Neuronal stem cell (in vitro differentiated cells): ENCODE data around the gene PCDHB8. TPM values are rescaled to one million over a fixed set of nuclear protein-coding genes. Genes with fewer than 3 reads are reported as not detected.
"Not testable (repeated sequence)": the region's sequence is repeated elsewhere in the genome, so short reads cannot be mapped to it uniquely, and the experiment has no call there.

Experiments
- DNase-seq: peaks from one replicate; pipeline ENCODE4 v3.0.0-alpha.2; 2013; ENCODE audit warnings: low spot score
- H2AFZ ChIP-seq: one replicate; pipeline ENCODE4 v1.6.1; 2013; ENCODE audit warnings: mild to moderate bottlenecking, low read length, inconsistent platforms
- H2AK5ac ChIP-seq: 2 replicates; pipeline ENCODE4 v1.6.1; 2013; ENCODE audit warnings: low read depth, mild to moderate bottlenecking, inconsistent platforms, low read length, moderate library complexity, mixed read lengths
- H2BK120ac ChIP-seq: 2 replicates; pipeline ENCODE4 v1.6.1; 2013; ENCODE audit warnings: low read depth, mild to moderate bottlenecking, inconsistent platforms, low read length, moderate library complexity, mixed read lengths
- H2BK12ac ChIP-seq: one replicate; pipeline ENCODE4 v1.6.1; 2013; ENCODE audit warnings: low read length, inconsistent platforms
- H2BK15ac ChIP-seq: 2 replicates; pipeline ENCODE4 v1.6.1; 2013; ENCODE audit warnings: mild to moderate bottlenecking, low read length, inconsistent platforms, mixed read lengths
- H2BK5ac ChIP-seq: one replicate; pipeline ENCODE4 v1.6.1; 2013; ENCODE audit warnings: inconsistent platforms, mild to moderate bottlenecking, low read length, moderate library complexity
- H3K14ac ChIP-seq: one replicate; pipeline ENCODE4 v1.6.1; 2013; ENCODE audit warnings: low read length, inconsistent platforms
- H3K18ac ChIP-seq: 2 replicates; pipeline ENCODE4 v1.6.1; 2013; ENCODE audit warnings: low read length, inconsistent platforms
- H3K23ac ChIP-seq: 2 replicates; pipeline ENCODE4 v1.6.1; 2013; ENCODE audit warnings: low read depth, mild to moderate bottlenecking, mixed read lengths, low read length, inconsistent platforms; ENCODE audit not compliant: poor library complexity
- H3K27ac ChIP-seq: replicated peaks from 3 replicates; pipeline ENCODE4 v1.5.1; 2013; ENCODE audit warnings: low read length, inconsistent platforms
- H3K27me3 ChIP-seq, 3 experiments: 2 replicates each; pipeline ENCODE4 v1.6.1; 2013; ENCODE audit warnings: low read length in 3 of 3, mild to moderate bottlenecking in 2 of 3, inconsistent platforms in 1 of 3, low read depth in 1 of 3, mixed read lengths in 1 of 3, moderate library complexity in 1 of 3; ENCODE audit not compliant: control insufficient read depth in 3 of 3, insufficient read depth in 3 of 3
- H3K36me3 ChIP-seq, 2 donors: replicated peaks in 1 of 2; 2 replicates each; pipeline ENCODE4 v1.6.1; 2013; ENCODE audit warnings: low read length in 2 of 2; ENCODE audit not compliant: control insufficient read depth in 2 of 2, insufficient read depth in 2 of 2
- H3K4ac ChIP-seq: 2 replicates; pipeline ENCODE4 v1.6.1; 2013; ENCODE audit warnings: inconsistent platforms, mild to moderate bottlenecking, low read length, moderate library complexity
- H3K4me1 ChIP-seq, 2 donors: 1 replicate in 1 of 2; 2 replicates in 1 of 2; pipeline ENCODE4 v1.6.1; 2013; ENCODE audit warnings: low read length in 2 of 2, low read depth in 1 of 2; ENCODE audit not compliant: control insufficient read depth in 2 of 2, insufficient read depth in 1 of 2
- H3K4me2 ChIP-seq: one replicate; pipeline ENCODE4 v1.6.1; 2013; ENCODE audit warnings: mild to moderate bottlenecking, low read length, inconsistent platforms; ENCODE audit not compliant: insufficient read depth, poor library complexity, severe bottlenecking
- H3K4me3 ChIP-seq, 2 donors: 2 replicates each; pipeline ENCODE4 v1.5.1; 2013; ENCODE audit warnings: low read length in 2 of 2, mild to moderate bottlenecking in 2 of 2, inconsistent platforms in 1 of 2, moderate library complexity in 1 of 2
- H3K79me1 ChIP-seq: one replicate; pipeline ENCODE4 v1.6.1; 2013; ENCODE audit warnings: low read depth, mild to moderate bottlenecking, inconsistent platforms, low read length, moderate library complexity
- H3K9ac ChIP-seq: one replicate; pipeline ENCODE4 v1.6.1; 2013; ENCODE audit warnings: mild to moderate bottlenecking, low read depth, low read length, inconsistent platforms; ENCODE audit not compliant: poor library complexity
- H3K9me3 ChIP-seq, 2 donors: replicated peaks in 1 of 2; 2 replicates each; pipeline versions ENCODE3 to v1.6.1; 2013; ENCODE audit warnings: low read length in 2 of 2, mild to moderate bottlenecking in 2 of 2, inconsistent platforms in 1 of 2, low read depth in 1 of 2, mixed read lengths in 1 of 2, moderate library complexity in 1 of 2; ENCODE audit not compliant: control insufficient read depth in 2 of 2, insufficient read depth in 1 of 2
- H4K8ac ChIP-seq: one replicate; pipeline ENCODE4 v1.6.1; 2013; ENCODE audit warnings: low read depth, mild to moderate bottlenecking, inconsistent platforms, low read length, moderate library complexity
- H4K91ac ChIP-seq: one replicate; pipeline ENCODE4 v1.6.1; 2013; ENCODE audit warnings: low read length, low read depth, mild to moderate bottlenecking, inconsistent platforms; ENCODE audit not compliant: poor library complexity
- WGBS, 2 donors: extraction: QIAGEN DNeasy Blood & Tissue Kit; methylation state at CpG; one replicate each; pipeline ENCODE4 v1.1.7; 2013; ENCODE audit warnings: missing lambda C conversion rate in 2 of 2, mixed read lengths in 1 of 2; ENCODE audit not compliant: insufficient read length in 2 of 2, insufficient replicate concordance in 1 of 2; ENCODE audit errors: extremely low coverage in 2 of 2; 5-methylcytosine and 5-hydroxymethylcytosine counted together
- polyA plus RNA-seq, 2 experiments: library from polyadenylated mRNA; stranded (reverse); fragments of 200-250 nt; gene quantifications; one replicate each; pipeline ENCODE4 v1.2.3, GENCODE V29; 2013

The PCDHB8 gene
- polyA plus RNA-seq (2013, experiment 1 of 2): 0.15 TPM
- 0.12 TPM for polyA plus RNA-seq (2013, experiment 2 of 2)

DNA sequence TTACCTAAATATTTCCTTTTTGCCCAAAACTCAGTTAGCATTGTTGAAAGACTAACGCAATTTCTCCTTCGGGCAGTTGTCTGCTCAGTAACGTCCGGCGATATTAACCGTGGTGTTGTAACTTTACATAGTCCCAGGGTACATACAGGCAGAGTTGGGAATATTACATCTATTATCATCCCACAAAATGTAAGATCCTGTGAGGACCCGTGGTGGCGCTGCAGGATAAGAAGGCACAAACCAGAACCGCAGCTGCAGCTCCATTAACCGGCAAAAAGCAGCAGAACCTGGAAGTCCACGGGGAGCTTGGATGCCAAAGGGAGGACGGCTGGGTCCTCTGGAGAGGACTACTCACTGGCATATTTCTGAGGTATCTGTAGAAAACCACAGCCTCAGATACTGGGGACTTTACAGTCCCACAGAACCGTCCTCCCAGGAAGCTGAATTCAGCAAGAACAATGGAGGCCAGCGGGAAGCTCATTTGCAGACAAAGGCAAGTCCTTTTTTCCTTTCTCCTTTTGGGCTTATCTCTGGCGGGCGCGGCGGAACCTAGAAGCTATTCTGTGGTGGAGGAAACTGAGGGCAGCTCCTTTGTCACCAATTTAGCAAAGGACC, at the start of gene PCDHB8:
Gene PCDHB8, plus strand, starts transcription at position 214 of the 615 bp plus-strand sequence. Its CDS starts 245 bp downstream, at position 459.
- no CpG with 5 or more reads among the region's 18 CpGs for WGBS, 2 donors
- H3K18ac ChIP-seq, H3K4ac ChIP-seq, H3K4me2 ChIP-seq, H2BK5ac ChIP-seq, H4K8ac ChIP-seq, H3K27me3 ChIP-seq, H2AK5ac ChIP-seq, H3K14ac ChIP-seq, H2BK120ac ChIP-seq, H3K79me1 ChIP-seq, H3K4me1 ChIP-seq, H3K9ac ChIP-seq, H3K4me3 ChIP-seq, H3K36me3 ChIP-seq, H3K27ac ChIP-seq, H4K91ac ChIP-seq, H2BK12ac ChIP-seq, DNase-seq, H2AFZ ChIP-seq, H3K23ac ChIP-seq, H2BK15ac ChIP-seq: not testable (repeated sequence)
- H3K9me3 ChIP-seq: peaks cover 11 to 14% of the 10 kb centered on the region in 2 donors

GRCh38 chr5:141135030-141135717, 42.4 kb upstream of the PCDHB8 start, which contains the start of gene PCDHB5:
Gene PCDHB5 (plus strand): TSS chr5:141135206. CDS start chr5:141135435, 229 bp downstream.
- Histone ChIP-seq H3K4me3 (peak within 1 kb of the TSS; percentile 44 to 73), H3K27me3 (no peaks in the 10 kb centered on the region), H3K4me1 (no peaks in the 10 kb centered on the region), H4K91ac (no peak within 1 kb of the TSS), H3K9ac (no peak within 1 kb of the TSS), H3K14ac (no peak within 1 kb of the TSS), H2AFZ (peak within 1 kb of the TSS; percentile 3), H3K79me1 (no peaks in the 10 kb centered on the region), H3K27ac (no peak within 1 kb of the TSS), H4K8ac (no peak within 1 kb of the TSS), H3K4ac (no peak within 1 kb of the TSS), H2BK15ac (no peak within 1 kb of the TSS), H3K23ac (no peak within 1 kb of the TSS), H2BK12ac (no peak within 1 kb of the TSS), H3K36me3 (peaks cover 0 to 3% of the 10 kb centered on the region in 2 donors), H2BK5ac (no peak within 1 kb of the TSS), H2BK120ac (no peak within 1 kb of the TSS), H3K9me3 (peaks cover 10 to 42% of the 10 kb centered on the region in 2 donors), H2AK5ac (no peak within 1 kb of the TSS), H3K4me2 (no peak within 1 kb of the TSS), H3K18ac (no peak within 1 kb of the TSS)
- no CpG with 5 or more reads among the region's 22 CpGs for WGBS, 2 donors
- DNase-seq: no peak

GRCh38 chr5:141135718-141136266, 41.8 kb upstream of the PCDHB8 start:
- Histone ChIP-seq H3K27ac (no peak overlapping the region), H3K4me3 (peak overlapping the region; percentile 44 to 73), H3K9ac (no peak overlapping the region), H3K36me3 (peaks cover 0 to 3% of the 10 kb centered on the region in 2 donors), H4K8ac (no peak overlapping the region), H3K79me1 (no peaks in the 10 kb centered on the region), H3K27me3 (no peaks in the 10 kb centered on the region), H3K4ac (no peak overlapping the region), H3K4me2 (no peak overlapping the region), H2AK5ac (no peak overlapping the region), H4K91ac (no peak overlapping the region), H3K18ac (no peak overlapping the region), H3K4me1 (no peaks in the 10 kb centered on the region), H3K14ac (no peak overlapping the region), H2AFZ (no peak overlapping the region), H2BK15ac (no peak overlapping the region), H2BK5ac (no peak overlapping the region), H3K9me3 (peaks cover 10 to 42% of the 10 kb centered on the region in 2 donors), H2BK12ac (no peak overlapping the region), H3K23ac (no peak overlapping the region), H2BK120ac (no peak overlapping the region)
- DNase-seq: no peak
- no CpG with 5 or more reads among the region's 19 CpGs for WGBS, 2 donors

- H3K79me1 ChIP-seq, DNase-seq: not testable (repeated sequence)
- WGBS, 2 donors: no CpG with 5 or more reads among the region's 34 CpGs
These were observed 40.2 kb upstream of the PCDHB8 start for GRCh38 chr5:141137346-141137745.

More at GRCh38 chr5:141137346-141137745, 40.2 kb upstream of the PCDHB8 start:
- not testable (repeated sequence) for H3K4me3 ChIP-seq, H3K9ac ChIP-seq, H3K18ac ChIP-seq, H3K23ac ChIP-seq, H2BK12ac ChIP-seq, H4K91ac ChIP-seq, H3K4ac ChIP-seq, H2AK5ac ChIP-seq, H3K27me3 ChIP-seq, H4K8ac ChIP-seq, H3K4me2 ChIP-seq, H3K27ac ChIP-seq, H3K14ac ChIP-seq, H3K36me3 ChIP-seq, H3K4me1 ChIP-seq, H2BK5ac ChIP-seq, H2AFZ ChIP-seq, H2BK120ac ChIP-seq, H2BK15ac ChIP-seq
- H3K9me3 ChIP-seq: peaks cover 10 to 42% of the 10 kb centered on the region in 2 donors
